ENCODE measurements around the gene PANX2.

The PANX2 gene

GRCh38 chr22:50183141-50183971, 12.8 kb downstream of the PANX2 start:
- no peak for DNase-seq (ENCODE audit: low read depth in 2 of 3, low spot score in 2 of 3)

GRCh38 chr22:50184004-50184901, 13.7 kb downstream of the PANX2 start:
- no peak for DNase-seq (ENCODE audit: low read depth in 2 of 3, low spot score in 2 of 3)

- DNase-seq (ENCODE audit: low read depth in 2 of 3, low spot score in 2 of 3), result no peak
Measured at GRCh38 chr22:50184902-50185374, 14.4 kb downstream of the PANX2 start.

- peak; percentile 53 to 82 (median 58) for DNase-seq (ENCODE audit: low read depth in 2 of 3, low spot score in 2 of 3)
Measured at GRCh38 chr22:50185375-50186087, 15.0 kb downstream of the PANX2 start, which contains the start of gene TRABD. TRABD (plus strand) TSS chr22:50185913; CDS start chr22:50193061, 7,148 bp downstream.

- no peak for DNase-seq (ENCODE audit: low read depth in 2 of 3, low spot score in 2 of 3)
Measured at GRCh38 chr22:50186181-50186714, 15.7 kb downstream of the PANX2 start.

- DNase-seq (ENCODE audit: low read depth in 2 of 3, low spot score in 2 of 3), result no peak
Measured at GRCh38 chr22:50186761-50187523, 16.4 kb downstream of the PANX2 start.

- no peak for DNase-seq (ENCODE audit: low read depth in 2 of 3, low spot score in 2 of 3)
Measured at GRCh38 chr22:50188356-50188755, 17.8 kb downstream of the PANX2 start.

- no peak for DNase-seq (ENCODE audit: low read depth in 2 of 3, low spot score in 2 of 3)
Measured at GRCh38 chr22:50189184-50189848, 18.8 kb downstream of the PANX2 start.

- DNase-seq (ENCODE audit: low read depth in 2 of 3, low spot score in 2 of 3), result no peak
Measured at GRCh38 chr22:50189849-50190181, 19.3 kb downstream of the PANX2 start.

- peak in 2 of 3 experiments; percentile 59 to 71 for DNase-seq (ENCODE audit: low read depth in 2 of 3, low spot score in 2 of 3)
Measured at GRCh38 chr22:50190182-50190940, 19.8 kb downstream of the PANX2 start.

GRCh38 chr22:50190941-50191741, 20.6 kb downstream of the PANX2 start:
- DNase-seq (ENCODE audit: low read depth in 2 of 3, low spot score in 2 of 3), result no peak

GRCh38 chr22:50192436-50193204, 22.1 kb downstream of the PANX2 start:
- DNase-seq (ENCODE audit: low read depth in 2 of 3, low spot score in 2 of 3), result no peak

- no peak for DNase-seq (ENCODE audit: low read depth in 2 of 3, low spot score in 2 of 3)
Measured at GRCh38 chr22:50193621-50194020, 23.1 kb downstream of the PANX2 start.

GRCh38 chr22:50194037-50194805, 23.7 kb downstream of the PANX2 start:
- no peak for DNase-seq (ENCODE audit: low read depth in 2 of 3, low spot score in 2 of 3)

- DNase-seq (ENCODE audit: low read depth in 2 of 3, low spot score in 2 of 3), result no peak
Measured at GRCh38 chr22:50196256-50196655, 25.7 kb downstream of the PANX2 start.

GRCh38 chr22:50197000-50197800, 26.7 kb downstream of the PANX2 start:
- DNase-seq (ENCODE audit: low read depth in 2 of 3, low spot score in 2 of 3), result no peak

All from activated CD8-positive, alpha-beta memory T cell treated with anti-CD3 and anti-CD28 coated beads for 48 hours (primary cell).